Measurements from ENCODE around the gene MAP2K7.
"Not testable (repeated sequence)": the region's sequence is repeated elsewhere in the genome, so short reads cannot be mapped to it uniquely, and the experiment has no call there.

MAP2K7 gene

DNA sequence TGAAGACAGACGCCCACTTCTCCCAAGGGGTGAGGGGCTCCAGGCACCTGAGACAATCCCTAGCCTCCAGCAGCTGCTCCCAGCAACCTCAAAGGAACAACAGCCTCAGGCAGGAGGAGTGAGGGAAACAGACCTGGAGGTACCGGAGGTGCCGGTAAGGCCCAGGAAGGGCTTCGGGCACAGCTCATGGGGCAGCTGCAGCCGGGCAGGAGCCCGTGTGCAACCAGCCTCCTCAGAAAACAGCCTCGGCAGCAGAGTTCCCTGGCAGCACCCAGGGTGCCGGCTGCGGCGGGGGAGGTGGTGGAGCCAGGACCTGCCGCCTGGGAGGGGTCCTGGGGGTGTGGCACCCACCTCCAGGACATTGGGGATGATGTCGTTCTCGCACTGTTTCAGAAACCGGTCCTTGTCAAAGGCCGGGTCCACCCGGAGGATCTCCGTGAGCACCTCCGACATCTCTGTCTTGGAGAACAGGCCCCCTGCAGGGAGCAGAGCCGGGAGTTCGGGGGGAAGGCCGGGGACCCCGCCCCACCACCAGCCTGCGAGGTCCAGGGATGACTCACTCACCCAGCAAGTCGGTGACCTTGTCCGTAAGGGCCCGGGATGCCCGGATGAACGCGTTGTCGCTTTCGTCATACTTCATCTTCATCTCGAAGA, 28.7 kb downstream of the MAP2K7 start:
- no peak for DNase-seq

DNA sequence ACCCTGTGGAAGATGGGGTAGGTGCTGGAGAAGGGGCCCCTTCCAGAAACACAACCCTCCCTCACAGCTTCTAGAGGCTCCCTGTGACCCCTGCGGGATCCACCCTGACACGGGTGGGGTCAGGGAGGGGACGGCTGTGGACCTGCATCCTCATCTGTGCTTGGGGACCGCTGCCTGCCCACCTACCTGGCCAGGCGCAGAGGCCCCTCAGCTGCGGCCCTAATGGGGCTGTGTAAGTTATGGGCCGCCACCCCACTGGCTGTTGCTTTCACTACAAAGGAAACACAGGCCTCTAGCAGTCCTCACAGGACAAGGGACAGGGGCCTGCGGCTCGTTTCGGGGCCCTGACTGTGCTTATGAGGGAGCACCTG, 29.2 kb downstream of the MAP2K7 start:
- no peak for DNase-seq

DNA sequence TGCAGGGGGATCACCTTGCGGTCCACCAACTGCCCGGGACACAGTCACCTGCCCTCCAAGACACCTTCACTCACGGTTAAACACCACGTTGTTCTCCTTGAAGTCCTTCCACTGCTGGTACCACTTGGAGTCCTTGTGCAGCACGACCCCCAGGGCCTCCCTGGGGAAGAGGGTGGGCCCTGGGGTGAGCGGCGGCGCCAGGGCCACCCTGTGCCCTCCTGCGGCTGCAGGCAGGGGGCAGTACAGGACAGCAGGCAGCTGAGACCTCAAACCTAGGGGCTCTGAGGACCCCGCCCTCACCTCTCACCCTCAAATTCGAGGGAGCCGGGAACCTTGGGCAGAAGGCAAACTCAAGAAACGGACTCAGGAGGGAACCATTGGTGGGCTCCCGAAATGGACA, 29.7 kb downstream of the MAP2K7 start:
- no peak for DNase-seq

- DNase-seq = no peak
These were observed 30.4 kb downstream of the MAP2K7 start for GRCh38 chr19:7933828-7934725.

- DNase-seq = no peak
These were observed 31.1 kb downstream of the MAP2K7 start for GRCh38 chr19:7934766-7935165.

GRCh38 chr19:7940841-7941240, 37.2 kb downstream of the MAP2K7 start:
- no peak for DNase-seq

GRCh38 chr19:7941895-7942596, 38.4 kb downstream of the MAP2K7 start:
- no peak for DNase-seq

DNA sequence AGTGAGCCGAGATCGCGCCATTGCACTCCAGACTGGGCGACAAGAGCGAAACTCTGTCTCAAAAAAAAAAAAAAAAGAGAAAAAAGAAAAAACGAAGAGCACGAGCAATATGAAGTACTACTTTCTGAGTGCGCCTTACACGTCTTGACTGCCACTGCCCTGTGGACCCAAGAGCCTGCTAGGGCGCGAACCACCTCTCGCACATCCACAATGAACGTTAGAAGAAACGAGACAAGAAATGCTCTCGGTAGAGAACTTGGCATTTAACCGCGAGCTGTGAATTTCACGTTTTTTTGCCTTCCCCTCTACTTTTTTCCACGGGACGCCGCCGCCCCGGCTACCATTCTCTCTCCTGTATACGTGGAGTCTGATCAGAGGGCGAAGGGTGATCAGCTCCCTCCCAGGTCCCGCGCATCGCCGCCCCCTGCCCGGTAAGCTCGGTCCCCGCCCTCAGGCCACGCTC, 39.3 kb downstream of the MAP2K7 start:
- DNase-seq = no peak

DNA sequence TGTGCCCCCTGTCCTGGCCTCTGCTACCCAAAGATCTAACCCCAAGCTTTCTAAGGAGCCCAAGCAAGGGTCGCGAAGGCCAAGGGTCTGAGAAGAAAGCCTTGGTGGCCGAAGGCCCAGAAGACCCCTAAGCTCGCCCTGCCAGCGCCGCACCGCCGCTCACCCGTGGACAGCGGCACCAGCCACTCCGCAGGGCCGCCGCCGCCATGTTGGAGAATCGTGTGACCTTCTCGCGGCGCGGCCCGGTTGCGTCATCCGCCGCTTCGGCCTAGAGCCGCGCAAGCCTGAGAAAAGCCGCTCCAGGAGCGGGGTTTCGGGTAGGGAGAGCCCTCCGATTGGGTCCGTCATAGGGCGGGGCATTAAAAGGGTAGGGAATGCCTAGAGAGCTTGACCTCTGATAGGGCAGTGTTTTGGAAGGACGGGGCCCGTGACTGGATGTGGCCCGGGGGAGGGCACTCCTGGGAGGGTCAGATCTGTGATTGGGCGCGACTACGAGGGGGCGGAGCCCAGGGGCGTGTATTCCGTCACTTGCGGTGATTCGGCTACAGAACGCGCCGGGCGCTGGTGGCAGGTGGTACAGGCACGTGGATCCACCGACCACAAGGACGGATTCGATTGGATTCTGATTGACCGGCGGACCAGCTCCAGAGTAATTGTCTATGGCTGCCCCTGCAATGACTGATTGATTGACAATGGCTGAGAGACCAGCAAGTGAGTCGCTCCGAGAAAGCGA, 39.9 kb downstream of the MAP2K7 start, which contains the start of gene TIMM44:
TIMM44 (minus strand) TSS at position 223 of the 733 bp plus-strand sequence; CDS start at position 208, 15 bp downstream.
- peak; percentile 99 for DNase-seq

DNA sequence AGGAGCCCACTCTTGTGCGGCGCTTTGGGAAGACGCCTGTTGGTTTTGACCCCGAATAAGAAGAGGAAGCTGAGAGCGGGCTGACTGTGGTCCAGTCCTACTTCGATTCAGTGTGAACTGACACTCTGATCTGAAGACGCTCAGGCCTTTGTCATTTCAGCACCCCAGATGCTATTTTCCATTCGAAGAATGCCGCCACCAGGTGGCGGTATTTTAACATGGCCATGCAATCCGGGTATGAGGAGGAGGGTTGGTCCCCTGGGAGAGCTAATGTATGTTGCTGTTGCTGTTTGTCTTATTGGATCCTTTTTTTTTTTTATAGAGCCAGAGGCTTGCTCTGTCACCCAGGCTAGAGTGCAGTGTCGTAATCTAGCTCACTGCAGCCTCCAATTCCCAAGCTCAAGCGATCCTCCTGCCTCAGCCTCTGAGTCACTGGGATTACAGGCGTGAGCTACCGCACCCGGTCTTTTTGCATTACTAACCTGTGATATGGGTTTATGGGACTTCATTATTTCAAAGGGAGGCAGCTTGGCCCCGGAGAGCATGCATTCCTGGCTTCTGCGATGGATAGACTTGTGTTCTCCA, 40.6 kb downstream of the MAP2K7 start:
- DNase-seq = peak; percentile 88

GRCh38 chr19:7947939-7948338, 44.3 kb downstream of the MAP2K7 start:
- no peak for DNase-seq

DNA sequence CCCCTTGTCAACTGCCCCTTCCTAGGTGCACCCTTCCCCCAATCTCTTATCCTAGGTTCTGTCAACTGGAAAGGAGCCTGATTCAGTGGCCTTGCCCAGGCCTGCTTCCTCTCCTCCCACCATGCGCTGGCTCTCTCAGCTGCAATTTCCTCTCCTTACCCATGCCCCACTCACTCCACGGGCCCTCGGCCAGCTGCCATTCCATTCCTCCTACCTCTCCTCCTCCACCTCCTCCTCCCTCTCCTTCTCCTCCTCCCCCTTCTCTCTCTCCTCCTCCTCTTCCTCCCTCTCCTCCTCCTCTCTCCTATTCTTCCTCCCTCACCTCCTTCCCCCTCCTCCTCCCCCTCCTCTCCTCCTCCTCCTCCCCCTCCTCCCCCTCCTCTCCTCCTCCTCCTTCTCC, 49.4 kb downstream of the MAP2K7 start:
- DNase-seq = no peak

GRCh38 chr19:7953576-7953975, 49.9 kb downstream of the MAP2K7 start:
- no peak for DNase-seq

GRCh38 chr19:7955696-7956095, 52.0 kb downstream of the MAP2K7 start:
- DNase-seq = no peak

DNA sequence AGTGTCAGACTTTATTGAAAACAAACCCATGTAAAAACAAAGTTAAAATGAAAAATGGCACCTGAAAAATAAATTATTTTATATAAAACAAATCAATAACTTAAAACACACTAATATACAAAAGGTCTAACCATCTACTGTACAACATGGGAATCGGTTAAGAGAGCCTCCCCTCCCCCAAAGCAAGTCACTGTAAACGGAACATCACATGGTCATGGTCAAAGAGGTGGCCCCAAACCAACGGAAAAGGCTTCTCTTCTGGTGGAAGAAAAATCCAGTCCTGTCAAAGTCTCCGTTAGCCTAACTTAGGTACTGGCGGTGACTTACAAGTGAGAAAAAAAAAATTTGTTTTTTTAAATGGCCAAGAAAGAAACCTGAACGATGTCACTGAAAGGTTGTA, 55.5 kb downstream of the MAP2K7 start:
- DNase-seq = no peak

DNA sequence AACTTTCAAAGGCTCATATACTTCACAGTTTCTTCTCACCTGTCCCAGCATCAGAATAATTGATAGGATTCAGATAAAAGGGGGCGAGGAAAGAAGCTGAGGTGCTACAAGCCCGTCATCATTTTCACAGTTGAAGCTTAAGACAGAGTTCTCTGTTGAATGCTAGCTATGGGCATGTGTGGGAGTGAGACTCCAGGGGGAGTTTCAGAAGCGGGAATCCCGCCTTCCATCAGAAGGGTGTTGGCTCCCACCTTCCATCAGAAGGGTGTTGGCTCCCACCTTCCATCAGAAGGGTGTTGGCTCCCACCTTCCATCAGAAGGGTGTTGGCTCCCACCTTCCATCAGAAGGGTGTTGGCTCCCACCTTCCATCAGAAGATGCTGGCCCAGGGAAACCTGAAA, 57.4 kb downstream of the MAP2K7 start:
- DNase-seq = not testable (repeated sequence)

GRCh38 chr19:7961920-7962626, 58.4 kb downstream of the MAP2K7 start:
- no peak for DNase-seq

- no peak for DNase-seq
These were observed 59.1 kb downstream of the MAP2K7 start for GRCh38 chr19:7962644-7963268.

- no peak for DNase-seq
These were observed 59.9 kb downstream of the MAP2K7 start for GRCh38 chr19:7963566-7963965.

Data from activated naive CD4-positive, alpha-beta T cell treated with Interleukin-2 at 50 U/mL for 16 hours (primary cell).